GM18526 (cell line): ENCODE results near the gene PSAP.

ENCODE experiments used
- POLR2A ChIP-seq: IDR thresholded peaks from 3 replicates; pipeline ENCODE4 v1.6.1; 2011; ENCODE audit not compliant: insufficient read length; ENCODE audit errors: extremely low read depth

The PSAP gene

DNA sequence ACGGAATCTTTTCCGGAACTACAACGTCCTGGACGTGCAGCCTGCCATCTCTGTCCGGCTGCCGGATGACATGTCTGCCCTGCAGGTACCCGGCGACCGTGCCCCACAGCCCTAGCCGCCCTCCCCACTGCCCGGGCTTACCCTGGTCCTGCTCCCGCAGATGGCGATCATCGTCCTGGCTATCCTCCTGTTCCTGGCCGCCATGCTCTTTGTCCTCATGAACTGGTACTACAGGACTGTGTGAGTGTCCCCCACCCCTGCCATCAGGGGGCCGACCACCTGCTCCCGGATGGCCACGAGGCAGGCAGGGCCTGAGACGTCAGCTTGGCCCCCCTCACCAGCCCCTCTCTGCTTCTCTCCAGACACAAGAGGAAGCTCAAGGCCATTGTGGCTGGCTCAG, 39.7 kb downstream of the PSAP start:
- no peak for TF ChIP-seq POLR2A

DNA sequence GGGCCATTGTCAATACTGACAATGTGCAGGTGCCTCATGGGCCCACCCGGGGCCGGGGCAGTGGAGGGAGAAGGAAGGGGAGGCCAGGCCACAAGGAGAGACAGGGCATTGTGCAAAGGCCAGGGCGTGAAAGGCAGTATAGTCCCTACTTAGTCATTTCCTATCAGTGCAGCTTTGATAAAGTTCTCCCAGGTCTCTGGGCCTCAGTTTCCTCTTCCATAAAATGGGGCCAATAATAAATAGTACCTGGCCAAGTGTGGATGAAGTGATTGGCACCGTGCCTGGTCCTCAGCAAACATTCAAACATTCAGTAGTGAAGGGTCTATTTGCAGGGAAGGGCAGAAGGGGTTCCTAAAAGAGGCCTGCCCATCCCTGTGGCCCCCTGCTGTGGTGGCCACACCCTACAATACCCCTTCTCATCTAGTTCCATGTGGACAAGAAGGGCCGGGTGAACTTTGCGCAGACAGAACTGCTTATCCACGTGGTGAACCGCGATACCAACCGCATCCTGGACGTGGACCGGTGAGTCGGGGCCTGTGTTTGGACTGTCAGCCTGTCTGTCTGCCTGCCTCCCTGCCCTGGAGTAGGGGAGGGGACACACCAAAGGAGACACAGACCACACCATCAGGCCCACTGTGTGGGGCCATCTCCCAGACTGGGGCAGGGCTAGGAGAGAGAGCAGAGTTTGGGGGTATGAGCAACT, 40.9 kb downstream of the PSAP start:
- TF ChIP-seq POLR2A: no peak

DNA sequence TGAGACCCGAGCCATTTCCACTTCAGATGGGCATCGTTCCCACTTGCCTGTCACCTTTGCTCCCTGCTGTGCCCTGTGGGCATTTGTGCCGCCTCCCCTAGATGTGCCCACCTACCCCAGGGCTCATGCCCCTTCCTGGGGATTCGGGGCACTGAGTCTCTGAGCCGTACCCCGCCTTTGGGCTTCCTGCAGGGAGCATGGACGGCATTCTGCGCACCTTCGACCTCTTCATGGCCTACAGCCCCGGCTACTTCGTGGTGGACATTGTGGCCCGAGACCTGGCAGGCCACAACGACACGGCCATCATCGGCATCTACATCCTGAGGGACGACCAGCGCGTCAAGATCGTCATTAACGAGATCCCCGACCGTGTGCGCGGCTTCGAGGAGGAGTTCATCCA, 41.4 kb downstream of the PSAP start:
- TF ChIP-seq POLR2A: no peak

GRCh38 chr10:71807557-71808510, 43.2 kb downstream of the PSAP start:
- TF ChIP-seq POLR2A: no peak

- no peak for TF ChIP-seq POLR2A
Measured at GRCh38 chr10:71806704-71807556, 44.1 kb downstream of the PSAP start.

GRCh38 chr10:71805776-71806703, 45.0 kb downstream of the PSAP start:
- TF ChIP-seq POLR2A: no peak

DNA sequence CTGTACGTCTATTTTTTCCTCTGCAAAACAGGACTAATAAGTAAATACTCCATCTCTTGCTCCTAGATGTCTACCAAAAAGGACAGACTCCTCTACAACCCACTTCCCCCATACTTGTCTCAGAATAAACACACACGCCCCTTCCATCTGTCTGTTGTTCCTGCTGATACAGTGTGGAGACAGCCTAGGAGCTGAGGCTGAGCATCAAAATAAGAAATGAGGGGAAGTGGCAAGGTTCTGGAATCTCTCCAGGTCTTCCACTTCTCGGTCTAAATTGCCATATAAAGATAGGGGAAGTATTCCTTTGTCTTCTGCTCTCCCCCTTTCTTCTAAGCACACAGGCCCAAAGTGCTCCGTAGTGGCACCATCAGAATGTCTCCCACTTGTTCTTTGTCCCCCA, 47.0 kb downstream of the PSAP start:
- TF ChIP-seq POLR2A: no peak

- no peak for TF ChIP-seq POLR2A
Measured at GRCh38 chr10:71802715-71803488, 48.1 kb downstream of the PSAP start.

- no peak for TF ChIP-seq POLR2A
Measured at GRCh38 chr10:71802235-71802634, 48.8 kb downstream of the PSAP start.

GRCh38 chr10:71801361-71801760, 49.7 kb downstream of the PSAP start:
- no peak for TF ChIP-seq POLR2A

DNA sequence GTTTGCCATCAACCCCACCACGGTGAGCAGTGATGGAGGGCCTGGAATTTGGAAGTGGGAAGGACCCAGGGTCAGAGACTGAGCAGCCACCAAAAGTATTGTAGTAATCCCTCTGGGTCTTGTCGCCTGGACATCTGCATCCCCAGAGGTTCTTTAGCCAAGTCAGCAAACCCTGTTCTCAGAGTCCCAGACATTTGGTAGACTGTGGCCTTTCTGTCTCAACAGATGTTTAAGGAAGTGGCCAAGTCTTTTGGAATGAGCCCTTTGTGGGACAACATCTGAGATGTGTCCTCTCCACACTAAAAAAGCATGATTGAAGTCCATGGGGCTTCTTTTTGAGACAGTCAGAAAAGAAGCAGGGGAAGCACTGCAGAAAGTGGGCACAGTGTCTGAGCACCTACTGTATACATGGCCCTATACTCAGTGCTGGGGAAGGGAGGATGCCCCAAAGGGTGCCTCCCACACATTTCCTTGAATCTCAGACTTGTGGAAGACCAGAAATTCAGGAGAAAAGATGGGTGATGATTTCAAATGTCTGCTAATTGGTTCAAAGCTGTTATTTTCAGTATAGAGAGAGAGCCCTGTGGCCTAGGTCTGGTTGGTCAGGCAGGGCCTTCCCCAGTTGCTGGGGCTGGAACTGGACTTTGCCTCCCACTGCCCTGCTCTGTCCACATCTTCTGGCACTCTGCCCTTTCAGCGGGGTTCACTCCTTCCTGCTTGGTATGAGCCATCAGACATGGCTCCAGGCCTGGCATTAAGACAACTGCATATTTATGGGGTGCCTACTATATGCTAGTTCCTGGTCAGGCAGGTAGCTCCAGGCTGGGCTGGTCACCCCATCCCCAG, 51.2 kb downstream of the PSAP start:
- TF ChIP-seq POLR2A: no peak

DNA sequence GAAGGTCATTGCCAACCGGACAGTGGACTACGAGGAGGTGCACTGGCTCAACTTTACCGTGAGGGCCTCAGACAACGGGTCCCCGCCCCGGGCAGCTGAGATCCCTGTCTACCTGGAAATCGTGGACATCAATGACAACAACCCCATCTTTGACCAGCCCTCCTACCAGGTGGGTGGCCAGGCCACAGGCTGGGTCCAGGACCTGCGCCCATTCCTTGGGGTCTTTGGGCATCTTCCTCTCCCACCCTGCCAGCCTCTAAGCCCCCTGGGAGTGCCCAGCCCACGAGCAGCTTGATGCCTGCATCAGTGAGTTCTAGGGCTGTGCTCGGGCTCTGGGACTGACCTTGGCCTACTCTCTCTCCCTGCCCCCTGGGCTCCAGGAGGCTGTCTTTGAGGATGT, 51.9 kb downstream of the PSAP start:
- no peak for TF ChIP-seq POLR2A

DNA sequence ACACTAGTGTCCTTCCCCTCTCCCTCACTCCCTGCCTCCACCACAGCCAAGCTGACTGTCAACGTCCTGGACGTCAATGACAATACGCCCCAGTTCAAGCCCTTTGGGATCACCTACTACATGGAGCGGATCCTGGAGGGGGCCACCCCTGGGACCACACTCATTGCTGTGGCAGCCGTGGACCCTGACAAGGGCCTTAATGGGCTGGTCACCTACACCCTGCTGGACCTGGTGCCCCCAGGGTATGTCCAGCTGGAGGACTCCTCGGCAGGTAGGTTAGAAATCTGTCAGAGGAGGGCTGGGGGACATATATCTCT, 52.8 kb downstream of the PSAP start:
- no peak for TF ChIP-seq POLR2A
